Fibroblast of pulmonary artery (primary cell): ENCODE data around the gene EP400.

Experiments used
- DNase-seq: peaks from one replicate; pipeline ENCODE4 v3.0.0-alpha.2; 2010; ENCODE audit warnings: low read depth
- H3K4me3 ChIP-seq: replicated peaks from 2 replicates; pipeline ENCODE4 v1.5.1; 2011; ENCODE audit warnings: low read depth, mild to moderate bottlenecking, control low read depth, low read length, moderate library complexity
- TF ChIP-seq, protein P1 (sequence below): IDR thresholded peaks from 2 replicates; pipeline ENCODE4 v1.5.1; 2011; ENCODE audit warnings: mild to moderate bottlenecking, control low read depth, low read length, inconsistent platforms; ENCODE audit errors: missing control alignments

Gene EP400

DNA sequence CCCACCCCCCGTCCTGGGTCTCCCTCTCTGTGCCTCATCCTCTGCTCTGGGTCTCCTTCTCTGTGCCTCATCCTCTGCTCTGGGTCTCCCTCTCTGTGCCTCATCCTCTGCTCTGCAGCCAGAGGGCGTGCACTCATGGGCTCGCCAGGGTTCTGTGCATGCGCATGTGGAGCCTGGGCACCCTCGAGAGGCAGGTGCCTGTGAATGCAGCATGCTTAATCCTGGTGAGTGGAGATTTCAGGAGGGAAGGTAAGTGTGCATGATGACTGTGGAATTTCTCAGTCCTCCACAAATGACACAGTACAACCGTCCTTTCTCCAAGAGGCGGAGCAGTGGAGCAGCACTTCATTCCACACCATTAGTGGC, 65.2 kb downstream of the EP400 start:
- DNase-seq = no peak
- no peak overlapping the region for H3K4me3 ChIP-seq
- TF ChIP-seq, protein P1, sequence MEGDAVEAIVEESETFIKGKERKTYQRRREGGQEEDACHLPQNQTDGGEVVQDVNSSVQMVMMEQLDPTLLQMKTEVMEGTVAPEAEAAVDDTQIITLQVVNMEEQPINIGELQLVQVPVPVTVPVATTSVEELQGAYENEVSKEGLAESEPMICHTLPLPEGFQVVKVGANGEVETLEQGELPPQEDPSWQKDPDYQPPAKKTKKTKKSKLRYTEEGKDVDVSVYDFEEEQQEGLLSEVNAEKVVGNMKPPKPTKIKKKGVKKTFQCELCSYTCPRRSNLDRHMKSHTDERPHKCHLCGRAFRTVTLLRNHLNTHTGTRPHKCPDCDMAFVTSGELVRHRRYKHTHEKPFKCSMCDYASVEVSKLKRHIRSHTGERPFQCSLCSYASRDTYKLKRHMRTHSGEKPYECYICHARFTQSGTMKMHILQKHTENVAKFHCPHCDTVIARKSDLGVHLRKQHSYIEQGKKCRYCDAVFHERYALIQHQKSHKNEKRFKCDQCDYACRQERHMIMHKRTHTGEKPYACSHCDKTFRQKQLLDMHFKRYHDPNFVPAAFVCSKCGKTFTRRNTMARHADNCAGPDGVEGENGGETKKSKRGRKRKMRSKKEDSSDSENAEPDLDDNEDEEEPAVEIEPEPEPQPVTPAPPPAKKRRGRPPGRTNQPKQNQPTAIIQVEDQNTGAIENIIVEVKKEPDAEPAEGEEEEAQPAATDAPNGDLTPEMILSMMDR = no peak

DNA sequence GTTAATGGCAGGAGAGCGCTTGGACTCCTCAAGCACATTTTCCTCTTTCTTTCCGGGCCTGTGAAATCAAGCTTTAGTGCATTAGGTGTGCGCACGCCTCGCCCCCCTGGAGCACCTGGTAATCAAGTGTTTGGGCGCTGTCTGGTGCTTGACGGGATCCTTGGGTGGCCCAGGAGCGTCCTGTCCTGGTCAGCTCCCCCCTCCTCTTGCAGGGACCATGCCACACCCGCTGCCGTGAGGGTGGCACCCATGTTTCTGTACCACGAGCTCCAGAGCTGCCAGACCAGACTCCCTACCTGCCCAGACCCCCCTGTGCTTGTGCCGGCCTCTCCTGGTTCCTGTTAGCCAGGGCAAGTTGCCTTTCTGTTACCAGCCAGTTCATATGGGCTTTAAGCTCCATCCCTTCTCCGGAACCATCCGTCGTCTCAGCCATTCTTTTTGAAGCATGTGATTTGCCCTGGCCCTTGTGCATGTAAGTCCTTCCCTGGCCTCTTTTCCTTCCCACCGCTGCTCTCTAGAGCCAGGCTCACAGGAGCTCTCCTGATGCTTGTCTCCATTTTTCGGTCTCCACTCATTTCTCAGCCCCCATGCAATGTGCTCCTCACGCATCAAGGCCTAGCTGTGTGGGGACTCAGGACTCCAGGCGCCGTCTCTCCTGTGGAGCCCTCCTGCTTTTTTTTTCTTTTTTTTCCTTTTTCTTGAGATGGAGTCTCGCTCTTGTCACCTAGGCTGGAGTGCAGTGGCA, 66.1 kb downstream of the EP400 start:
- H3K4me3 ChIP-seq = no peak overlapping the region
- TF ChIP-seq, protein P1 = no peak
- DNase-seq = no peak

DNA sequence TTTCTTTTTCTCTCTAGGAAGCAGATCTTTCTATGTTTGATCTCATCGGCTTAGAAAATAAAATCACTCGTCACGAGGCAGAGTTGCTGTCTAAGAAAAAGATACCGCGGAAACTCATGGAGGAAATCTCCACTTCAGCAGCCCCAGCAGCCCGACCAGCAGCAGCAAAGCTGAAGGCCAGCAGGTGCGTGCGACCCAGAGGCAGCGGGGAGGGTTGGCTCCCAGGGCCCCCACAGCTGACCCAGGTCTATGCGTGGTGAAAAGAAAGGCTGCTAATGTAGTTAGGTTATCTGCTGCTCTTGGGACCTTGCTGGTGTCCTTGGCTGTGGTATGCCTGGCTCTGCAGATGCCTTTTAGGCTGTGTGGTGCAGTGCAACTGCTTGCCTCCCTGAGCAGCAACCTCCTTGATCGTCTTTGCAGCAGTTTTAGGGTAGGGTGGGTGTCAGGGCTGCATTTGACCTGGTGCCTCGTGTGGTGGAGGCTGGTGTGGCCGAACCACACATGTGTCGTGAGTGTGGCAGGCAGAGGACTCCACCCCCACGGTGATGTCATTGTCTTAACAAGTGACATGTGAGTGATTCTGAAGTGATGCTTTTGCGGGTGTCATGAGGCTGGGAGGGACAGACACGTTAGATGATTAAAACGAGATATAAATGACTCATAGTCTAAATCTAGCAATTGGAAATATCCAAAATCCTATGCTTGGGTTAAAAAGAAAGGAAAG, 68.6 kb downstream of the EP400 start:
- H3K4me3 ChIP-seq = no peak overlapping the region
- DNase-seq = no peak
- TF ChIP-seq, protein P1 = no peak

DNA sequence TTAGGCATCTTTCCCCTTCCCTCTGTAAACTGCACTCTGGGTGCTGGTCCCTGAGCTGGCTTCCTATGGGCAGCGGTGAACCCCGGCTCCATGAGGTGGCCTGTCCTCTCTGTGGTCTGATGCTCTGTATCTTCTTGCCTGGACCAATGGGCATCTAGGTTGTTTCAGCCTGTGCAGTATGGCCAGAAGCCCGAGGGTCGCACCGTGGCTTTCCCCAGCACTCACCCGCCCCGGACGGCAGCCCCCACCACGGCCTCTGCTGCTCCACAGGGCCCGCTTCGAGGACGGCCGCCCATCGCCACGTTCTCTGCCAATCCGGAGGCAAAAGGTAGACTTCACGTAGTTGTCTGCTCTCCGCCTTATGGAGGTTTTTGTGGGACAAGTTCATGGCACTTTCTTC, 70.1 kb downstream of the EP400 start:
- DNase-seq = no peak
- TF ChIP-seq, protein P1 = no peak
- H3K4me3 ChIP-seq = no peak overlapping the region

DNA sequence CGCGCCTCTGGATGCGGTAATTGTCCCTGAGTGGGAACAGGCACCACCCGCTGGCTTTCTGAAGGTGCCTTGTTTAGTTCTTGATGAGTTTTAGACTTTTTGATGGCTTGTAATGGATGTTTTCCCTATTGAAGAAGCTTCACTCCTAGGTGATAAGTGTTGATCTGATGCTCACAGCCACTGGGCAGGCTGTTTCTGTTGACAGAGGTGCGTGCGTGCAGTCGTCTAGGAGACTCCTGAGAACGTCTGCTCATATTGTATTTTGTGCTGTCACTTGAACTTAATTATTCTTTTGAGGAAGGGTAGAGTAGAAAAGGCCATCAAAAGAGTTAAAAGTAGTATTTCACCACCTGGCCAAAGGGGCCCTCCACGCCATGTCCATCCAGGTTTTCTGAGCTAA, 70.5 kb downstream of the EP400 start:
- H3K4me3 ChIP-seq = no peak overlapping the region
- TF ChIP-seq, protein P1 = no peak
- no peak for DNase-seq

DNA sequence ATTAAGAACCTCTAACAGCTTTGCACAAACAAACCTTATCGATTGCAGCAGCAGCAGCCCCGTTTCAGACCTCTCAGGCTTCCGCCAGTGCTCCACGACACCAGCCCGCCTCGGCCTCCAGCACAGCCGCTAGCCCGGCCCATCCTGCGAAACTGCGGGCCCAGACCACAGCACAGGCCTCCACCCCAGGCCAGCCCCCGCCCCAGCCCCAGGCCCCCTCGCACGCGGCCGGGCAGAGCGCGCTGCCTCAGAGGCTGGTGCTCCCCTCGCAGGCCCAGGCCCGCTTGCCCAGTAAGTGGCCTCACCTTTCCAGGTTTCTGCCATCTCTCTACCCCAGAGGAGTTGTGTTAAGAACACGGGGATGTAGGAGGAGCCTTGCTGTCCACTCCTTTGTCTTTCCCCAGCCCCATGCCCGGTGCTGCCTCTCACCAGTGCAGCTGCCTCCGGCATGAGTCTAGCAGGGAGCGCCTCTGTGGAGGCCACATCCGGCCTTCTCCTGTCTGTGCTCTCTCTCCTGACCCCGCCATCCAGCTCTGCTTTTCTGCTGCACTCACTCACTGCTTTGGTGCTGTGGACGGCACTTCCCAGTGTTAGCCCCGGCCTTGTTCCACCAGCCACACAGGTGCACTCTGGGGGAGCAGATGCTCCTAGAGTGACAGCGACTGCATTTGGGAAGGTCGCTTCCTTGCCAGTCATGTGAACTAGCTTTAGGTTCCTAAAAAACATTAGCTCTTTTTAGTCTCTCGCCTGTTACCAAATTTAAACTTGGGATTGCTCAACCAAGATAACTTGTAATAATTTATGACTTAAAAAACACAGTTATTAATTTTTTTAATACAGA, 71.5 kb downstream of the EP400 start:
- no peak for DNase-seq
- no peak overlapping the region for H3K4me3 ChIP-seq
- TF ChIP-seq, protein P1 = no peak
